Esophagus mucosa (tissue), 1 donor: ENCODE data around the gene OTOGL. TPM values are rescaled to one million over a fixed set of nuclear protein-coding genes. Genes with fewer than 3 reads are reported as not detected.
A peak's percentile ranks its signal among the peaks of the same experiment; 100 is the strongest.

Source experiments
- ATAC-seq: fragments of 200-7000 bp; cut with Tn5 transposase; one replicate; pipeline ENCODE4 v1.9.1; 2020
- total RNA-seq: library from RNA; stranded (reverse); gene quantifications from one replicate; pipeline ENCODE4 v1.2.4, GENCODE V29; 2023
- donor health status: DM: yes; HTN: yes; CAD: no.

The OTOGL gene
- total RNA-seq, 1 donor from 2014 or later = 0.04 TPM

DNA sequence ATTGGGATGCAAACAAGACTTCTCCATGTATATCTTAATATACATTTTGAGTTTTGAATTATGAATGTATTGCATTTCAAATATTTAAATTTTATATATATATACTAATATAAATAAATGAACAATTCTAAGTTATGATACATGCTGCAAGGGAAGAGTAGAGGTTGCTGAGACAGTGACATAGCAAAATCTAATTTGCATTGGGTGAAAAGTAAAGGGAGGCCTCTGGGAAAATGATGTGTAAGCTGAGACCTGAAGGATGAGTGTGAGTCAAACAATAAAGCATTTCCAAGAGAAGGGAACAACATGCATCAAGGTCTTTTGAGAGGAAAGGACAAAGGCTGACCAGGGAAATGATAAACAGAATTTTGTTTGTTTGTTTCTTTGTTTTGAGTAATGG, 281.8 kb downstream of the OTOGL start:
- no peak for ATAC-seq

DNA sequence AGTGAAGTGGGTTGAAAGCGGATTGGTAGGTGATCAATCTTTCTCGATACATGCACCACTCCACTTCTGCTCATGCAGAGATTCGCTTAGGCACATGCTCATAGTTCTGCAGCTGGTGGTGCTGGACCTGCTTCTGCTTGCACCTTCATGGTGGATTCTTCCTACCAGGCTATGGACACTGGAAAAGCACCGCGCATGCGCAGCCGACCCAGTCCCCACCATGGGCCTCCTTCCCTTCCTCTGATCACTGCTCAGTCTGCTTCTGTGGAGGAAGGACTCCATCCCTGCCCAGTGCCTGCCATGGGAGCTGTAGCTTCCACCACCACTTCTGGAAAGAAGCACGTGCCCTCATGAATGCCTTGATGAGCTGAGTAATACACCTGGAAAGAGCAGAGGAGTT, 282.9 kb downstream of the OTOGL start:
- no peak for ATAC-seq

DNA sequence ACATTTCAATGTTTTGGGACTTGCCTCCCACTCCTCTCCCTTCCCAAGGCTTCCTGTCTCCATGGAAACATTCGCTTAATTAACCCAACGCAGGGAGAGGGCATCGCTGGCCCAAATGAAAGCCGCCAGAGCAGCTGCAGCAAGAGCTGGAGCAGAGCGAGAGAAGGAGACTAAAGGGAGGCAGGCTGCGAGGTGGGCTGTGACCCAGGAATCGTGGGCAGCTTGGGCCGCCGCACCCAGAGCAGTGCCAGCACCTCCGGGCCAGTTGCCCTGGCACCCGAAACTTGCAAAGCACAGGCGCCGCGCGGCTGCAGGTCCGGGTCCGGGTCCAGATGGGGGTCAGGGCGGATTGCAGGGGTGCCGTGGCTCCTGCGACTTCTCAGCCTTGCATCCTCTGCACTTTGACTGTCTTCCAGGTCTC, 301.2 kb downstream of the OTOGL start:
- no peak for ATAC-seq

DNA sequence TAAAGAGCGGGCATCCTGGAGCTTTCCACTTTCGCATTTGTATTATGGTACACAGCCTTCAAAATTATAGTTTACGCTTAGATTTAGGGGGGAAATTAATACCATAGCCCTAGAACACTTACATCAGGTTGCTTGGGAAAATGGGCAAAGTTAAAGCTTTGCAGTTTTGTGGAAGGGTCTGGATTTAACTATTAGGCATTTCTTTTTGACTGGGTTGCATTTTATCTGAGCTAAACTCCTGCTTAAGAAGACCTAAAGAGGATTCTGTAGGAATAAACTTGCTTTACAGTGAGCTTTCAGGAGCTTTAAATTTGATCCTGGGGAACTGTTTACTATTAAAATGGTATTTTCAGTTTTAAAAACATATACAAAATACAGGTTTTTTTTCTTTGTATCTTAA, 301.9 kb downstream of the OTOGL start:
- ATAC-seq = no peak

DNA sequence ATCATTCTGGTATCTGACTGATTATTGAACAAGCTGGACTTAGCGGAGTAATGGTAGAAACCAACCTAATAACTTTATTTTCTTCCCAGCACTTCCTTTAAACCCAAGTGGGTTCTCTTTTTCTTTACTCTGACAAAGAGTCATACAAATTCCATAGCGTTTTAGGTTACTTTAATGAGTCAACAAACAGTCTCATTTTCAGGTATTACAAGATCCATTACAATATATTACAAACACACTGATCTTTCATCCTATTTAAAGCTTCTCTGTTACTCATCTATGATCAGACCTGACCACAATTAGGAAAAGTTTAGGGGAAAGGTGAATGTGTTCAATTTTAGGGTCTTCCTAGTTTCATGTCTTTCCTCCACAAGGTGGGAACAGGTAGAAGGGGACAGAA, 305.3 kb downstream of the OTOGL start:
- no peak for ATAC-seq

DNA sequence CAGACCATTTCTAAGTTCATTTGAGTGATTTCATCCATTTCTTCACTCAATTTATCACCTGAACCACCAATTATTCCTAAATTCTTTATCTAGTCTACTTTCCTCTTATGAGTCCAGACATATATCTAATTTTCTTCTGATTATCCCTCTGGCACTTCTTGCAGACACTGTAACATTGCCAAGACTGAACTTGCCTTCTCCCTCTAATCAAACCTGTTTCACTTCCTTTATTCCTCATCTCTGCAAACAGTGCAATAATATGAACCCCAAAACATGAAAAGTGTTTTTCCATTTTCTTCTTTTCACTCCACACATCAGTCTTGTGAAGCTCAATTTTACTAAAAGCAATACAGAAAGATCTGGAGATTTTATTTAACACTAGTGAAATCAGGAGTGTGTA, 306.9 kb downstream of the OTOGL start:
- no peak for ATAC-seq

DNA sequence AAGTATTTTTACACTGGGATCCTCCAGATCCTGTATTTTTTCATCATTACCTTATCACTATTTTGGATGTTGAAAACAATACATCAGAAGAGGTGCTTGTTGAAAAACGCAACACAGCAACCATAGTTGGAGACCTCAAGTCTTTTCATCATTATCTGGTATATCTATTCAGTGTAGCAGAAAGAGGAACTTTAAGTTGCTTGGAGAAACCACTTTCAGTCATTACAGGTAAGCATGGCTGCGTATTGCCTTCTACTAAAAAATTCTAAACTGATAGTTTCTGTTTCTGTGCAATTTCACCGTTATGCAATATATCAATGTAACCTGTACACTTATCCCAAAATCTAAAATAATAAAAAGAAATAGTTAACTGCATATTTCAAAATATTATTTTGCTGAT, 312.4 kb downstream of the OTOGL start:
- no peak for ATAC-seq

DNA sequence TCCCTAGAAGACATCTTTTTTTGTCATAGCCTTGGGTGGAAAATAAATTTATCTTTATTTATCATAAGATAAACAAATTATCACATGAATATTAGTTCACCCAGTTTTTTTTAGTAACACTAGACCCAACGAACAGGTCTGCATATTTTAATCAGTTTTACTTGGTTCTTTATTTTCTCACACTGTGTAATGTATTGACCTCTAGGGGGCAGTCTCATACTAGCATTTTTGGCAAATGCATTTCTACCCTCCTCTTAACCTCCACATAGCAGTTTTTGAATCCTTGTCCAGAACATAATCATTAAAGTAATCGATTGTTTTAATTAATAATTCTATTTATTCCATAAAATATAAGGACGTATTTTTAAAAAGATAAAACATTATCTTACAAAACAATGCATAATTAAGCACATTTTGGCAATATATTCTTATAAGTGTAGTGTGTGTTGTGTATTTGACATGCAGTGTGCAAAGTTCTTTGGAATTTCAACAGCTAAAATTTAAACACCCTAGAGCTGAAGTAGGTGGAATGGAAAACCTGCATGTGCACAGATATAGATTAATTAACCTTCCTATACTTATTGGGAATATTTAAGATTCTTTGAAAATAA, 313.1 kb downstream of the OTOGL start:
- ATAC-seq = peak; percentile 65

DNA sequence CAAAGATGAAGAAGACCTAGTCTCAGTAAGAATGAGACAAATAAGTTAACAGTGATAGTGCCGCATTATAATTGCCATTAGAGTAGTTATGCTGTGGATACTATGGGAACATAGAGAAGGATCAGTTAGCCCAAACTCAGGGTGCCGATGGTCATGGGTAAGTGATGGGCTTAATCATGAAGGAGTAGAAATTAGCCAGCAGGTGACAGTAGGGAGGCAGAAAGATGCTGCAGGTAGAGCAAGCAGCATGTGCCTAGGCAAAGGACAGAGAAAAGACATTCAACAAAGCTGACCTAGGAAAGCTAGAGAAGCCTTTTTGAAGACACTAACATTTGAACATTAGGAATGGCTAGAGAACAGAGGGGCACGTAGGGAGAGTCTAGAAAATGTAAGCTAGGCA, 314.1 kb downstream of the OTOGL start:
- ATAC-seq = no peak

DNA sequence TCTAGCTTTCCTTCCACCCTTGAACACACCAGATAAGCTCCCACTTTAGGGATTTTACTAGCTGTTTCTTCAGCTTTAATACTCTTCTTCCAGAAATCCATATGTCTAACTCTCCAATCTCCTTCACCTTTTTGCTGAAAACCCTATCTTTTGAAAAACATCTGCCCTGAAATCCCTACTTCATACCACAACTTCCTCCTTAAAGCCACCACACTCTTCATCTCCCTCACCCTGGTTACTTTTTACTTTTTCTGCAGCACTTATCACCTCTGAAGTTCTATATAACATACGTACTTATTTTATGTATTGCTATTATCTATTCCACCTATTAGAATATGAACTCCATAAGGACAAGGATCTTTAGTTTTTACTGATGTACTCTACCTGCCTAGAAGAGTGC, 316.1 kb downstream of the OTOGL start:
- no peak for ATAC-seq

DNA sequence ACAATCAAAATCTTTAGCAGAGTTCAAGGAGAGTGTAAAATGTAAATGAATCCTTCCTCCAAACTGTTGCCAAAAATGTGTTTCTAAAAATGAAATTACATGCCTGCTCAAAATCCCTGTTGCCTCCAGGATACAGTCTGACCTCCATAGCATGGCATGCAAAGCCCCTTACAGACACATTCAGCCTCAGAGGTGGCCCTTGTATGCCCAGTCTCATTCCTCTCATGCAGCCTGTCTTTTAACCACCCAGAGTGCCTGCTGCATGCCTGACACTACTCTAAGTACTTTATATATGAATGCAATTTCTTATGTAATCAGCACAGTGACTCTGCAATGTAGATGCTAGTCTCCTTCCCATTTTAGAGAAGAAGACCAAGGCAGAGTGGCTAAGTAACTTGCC, 320.3 kb downstream of the OTOGL start:
- no peak for ATAC-seq

DNA sequence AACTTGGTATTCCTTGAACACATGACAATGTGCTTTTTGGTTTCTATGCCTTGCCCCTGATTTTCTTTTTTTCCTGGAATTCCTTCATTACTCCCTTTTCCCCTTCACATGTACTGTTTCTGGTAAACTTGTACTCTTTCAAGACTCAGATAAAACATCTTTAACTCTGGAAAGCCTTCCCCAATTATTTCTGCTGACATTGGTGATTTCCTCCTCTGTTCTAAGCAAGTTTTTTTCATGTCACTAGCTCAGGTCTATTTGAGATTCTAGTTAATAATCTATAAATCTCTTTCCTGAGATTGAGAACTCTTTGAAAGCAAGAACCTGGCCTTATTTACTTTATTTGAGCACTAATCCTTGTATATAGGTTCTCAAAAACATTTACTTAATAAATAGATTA, 320.7 kb downstream of the OTOGL start:
- no peak for ATAC-seq

DNA sequence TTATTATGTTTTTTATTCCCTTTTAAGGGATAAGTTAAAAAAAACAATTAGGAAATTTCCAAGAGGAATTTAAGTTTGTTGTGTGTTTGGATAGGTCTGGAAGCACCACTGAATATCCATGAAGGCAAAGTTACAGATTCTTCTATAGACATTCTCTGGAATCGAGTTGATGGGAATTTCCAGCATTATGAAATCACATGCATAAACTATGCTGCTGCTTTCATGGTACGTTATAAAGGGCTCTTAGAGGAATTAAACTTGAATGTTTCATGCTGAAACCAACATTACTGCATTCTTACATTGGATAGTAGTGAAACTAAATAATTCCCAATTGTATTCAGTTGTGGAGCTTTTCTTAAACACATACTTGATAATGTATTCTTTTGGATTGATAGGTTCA, 323.2 kb downstream of the OTOGL start:
- ATAC-seq = no peak

Other genes starting within 250 kb of the OTOGL start
- 42.3 TPM for gene PPP1R12A, start 164.4 kb upstream of the OTOGL start, total RNA-seq